AG20443 (cell line): Measurements from ENCODE around the gene NXPH4.
A peak's percentile ranks its signal among the peaks of the same experiment; 100 is the strongest.

Experiments
- DNase-seq: peaks from one replicate; pipeline ENCODE4 v3.0.0; 2012; ENCODE audit warnings: low spot score, mixed read lengths

NXPH4 gene

DNA sequence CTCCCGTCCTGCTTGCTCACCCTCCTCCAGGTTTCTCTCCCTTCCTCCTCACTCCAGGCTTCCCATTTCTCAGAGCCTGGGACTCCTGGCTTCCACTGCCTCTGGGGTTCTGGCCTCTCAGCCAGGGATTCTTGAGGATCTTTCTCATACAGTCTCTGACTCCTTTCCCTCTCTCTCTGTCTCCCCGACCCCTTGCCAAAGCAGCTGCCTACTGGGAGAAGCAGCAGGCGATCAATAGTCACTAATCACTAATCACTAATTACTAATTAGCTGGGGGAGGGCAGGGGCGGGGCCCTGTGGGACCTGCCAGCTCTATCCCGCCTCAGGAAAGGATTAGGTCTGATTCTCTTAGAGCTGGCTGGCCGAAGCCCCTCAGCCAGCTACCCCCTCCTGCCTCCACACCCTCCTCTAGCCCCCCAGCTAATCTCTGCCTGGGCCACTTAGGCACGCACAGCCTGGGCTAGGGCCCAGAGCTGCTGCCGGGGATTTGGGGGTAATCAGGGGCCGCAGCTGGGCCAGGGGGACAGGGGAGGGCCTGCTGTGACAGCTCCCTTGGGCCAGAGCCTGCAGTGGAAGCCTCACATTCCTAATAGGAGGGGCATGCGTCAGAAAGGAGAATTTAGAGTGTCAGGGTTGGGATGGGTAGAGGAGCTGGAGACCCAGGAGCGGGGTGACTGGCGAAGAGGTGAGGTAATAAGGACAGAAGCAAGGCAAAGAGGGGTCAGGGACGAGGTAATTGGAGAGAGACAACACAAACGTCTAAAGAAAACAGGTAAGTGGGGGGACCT is 2.8 kb downstream of the NXPH4 start:
- no peak for DNase-seq

GRCh38 chr12:57219993-57220754 is 3.6 kb downstream of the NXPH4 start:
- no peak for DNase-seq

DNA sequence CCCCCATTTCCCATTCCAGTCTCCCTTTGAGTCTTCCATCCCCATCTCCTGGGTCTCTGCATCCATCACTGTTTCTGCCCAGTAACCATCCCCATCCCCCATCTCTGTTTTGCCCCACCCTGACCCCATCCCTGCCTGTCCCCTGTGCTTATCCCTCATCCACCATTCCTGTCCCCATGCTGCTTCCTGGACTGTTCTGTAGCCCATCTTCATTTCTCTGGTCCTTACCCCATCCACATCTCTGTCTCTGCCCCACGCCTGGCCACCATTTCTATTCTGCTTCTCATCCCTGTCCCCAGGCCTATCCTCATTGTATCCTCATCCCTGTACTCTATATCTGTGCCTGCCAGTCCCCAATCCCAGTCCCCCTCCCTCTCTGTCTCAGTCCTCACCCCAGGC is 4.2 kb downstream of the NXPH4 start:
- no peak for DNase-seq

GRCh38 chr12:57221169-57221917 is 4.7 kb downstream of the NXPH4 start:
- DNase-seq: no peak

DNA sequence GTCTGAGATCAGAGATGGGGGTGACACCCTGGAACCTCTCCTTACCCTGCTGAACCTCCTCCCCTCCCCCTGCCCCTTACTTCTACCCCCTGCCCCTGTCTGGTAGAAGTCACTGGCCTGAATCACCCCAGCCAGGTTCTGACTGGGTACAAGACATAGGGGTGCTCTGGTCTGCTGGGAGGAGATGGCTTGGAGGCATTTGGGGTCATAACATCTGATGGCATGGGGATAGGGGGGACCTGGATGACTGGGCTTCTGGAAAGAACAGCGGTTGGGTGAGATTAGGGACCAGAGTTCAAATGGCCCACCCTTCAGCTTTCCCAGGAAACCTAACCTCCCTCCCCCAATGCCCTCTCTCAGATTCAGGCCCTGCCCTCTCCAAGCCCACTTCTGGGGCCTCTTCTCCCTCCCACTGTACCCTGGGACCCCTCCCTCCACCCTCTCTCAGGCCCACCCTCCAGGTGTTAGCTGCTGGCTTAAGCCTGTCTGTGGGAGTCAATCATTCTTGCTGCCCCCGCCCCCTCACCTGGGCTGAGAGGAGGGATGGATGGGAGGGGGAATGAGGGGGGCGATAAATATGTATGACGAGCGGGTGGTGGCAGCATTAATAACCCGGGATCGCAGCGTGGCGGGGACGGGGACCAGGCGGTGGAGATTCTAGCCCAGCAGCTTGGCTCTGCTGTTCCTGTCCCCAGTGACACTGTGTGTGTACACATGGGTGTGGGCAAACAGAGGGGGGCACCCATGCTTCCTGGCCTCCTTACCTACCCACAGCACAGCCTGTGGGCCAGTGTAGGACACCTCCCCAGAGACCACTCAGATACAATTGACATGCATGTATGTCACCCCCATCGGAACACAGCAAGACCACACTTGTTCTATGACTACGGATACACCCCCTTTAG is 5.9 kb downstream of the NXPH4 start:
- DNase-seq: no peak

DNA sequence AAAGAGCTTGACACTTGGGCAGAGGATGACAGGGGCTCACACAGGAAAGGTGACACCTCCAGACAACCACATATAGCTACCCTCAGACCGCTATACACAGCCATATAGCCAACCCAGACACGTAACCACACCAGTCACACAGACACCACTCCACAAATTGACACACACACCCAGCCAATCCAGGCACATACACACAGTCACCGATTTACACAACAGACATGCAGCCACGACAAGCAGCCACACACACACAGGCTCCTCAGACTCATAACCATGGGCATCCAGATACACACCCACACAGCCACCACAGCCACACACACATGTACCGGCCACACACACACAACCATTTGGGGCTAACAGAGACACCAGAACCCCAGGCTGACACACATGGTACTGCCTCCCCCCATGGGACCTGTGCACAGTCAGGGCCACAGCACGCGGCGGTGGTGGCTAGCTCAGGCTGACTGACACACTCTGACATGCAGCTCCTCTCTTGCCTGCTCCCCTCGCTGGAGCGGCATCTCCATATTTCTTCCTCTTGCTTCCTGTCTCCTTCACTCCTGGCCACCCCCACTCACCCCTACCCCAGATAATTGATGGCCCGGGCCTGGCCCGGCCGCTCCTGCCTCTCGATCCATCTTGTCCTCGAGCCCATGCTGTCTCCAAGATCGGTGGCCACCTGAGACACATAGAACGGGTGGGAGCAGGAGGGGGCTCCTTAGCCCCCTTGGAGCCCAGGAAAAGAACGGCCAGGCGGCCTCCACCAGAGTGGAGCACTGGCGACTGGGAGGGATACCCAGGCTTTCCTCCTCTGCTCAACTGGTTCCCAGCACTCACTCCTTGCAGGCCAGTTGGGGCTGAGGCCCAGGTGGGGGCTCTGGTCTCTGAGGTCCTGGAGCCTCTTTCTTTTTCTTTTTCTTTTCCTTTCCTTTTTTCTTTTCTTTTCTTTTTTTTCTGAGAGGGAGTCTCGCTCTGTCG is 6.9 kb downstream of the NXPH4 start:
- DNase-seq: no peak

- no peak for DNase-seq
Observed at GRCh38 chr12:57224278-57224972, 7.8 kb downstream of the NXPH4 start.

DNA sequence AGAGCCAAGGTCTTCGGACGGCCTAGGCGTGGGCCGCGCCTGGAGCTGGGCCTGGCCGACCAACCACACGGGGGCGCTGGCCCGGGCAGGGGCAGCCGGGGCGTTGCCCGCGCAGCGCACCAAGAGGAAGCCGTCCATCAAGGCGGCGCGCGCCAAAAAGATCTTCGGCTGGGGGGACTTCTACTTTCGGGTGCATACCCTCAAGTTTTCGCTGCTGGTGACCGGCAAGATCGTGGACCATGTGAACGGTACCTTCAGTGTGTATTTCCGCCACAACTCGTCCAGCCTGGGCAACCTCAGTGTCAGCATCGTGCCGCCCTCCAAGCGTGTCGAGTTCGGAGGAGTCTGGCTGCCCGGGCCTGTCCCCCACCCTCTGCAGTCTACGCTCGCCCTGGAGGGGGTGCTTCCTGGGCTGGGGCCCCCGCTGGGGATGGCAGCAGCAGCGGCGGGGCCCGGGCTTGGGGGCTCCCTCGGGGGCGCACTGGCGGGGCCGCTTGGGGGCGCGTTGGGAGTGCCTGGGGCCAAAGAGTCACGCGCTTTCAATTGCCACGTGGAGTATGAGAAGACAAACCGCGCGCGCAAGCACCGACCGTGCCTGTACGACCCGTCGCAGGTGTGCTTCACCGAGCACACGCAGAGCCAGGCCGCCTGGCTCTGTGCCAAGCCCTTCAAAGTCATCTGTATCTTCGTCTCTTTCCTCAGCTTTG is 8.5 kb downstream of the NXPH4 start:
- no peak for DNase-seq

- no peak for DNase-seq
Observed at GRCh38 chr12:57225680-57226210, 9.2 kb downstream of the NXPH4 start.

- no peak for DNase-seq
Observed at GRCh38 chr12:57226588-57227314, 10.2 kb downstream of the NXPH4 start.

DNA sequence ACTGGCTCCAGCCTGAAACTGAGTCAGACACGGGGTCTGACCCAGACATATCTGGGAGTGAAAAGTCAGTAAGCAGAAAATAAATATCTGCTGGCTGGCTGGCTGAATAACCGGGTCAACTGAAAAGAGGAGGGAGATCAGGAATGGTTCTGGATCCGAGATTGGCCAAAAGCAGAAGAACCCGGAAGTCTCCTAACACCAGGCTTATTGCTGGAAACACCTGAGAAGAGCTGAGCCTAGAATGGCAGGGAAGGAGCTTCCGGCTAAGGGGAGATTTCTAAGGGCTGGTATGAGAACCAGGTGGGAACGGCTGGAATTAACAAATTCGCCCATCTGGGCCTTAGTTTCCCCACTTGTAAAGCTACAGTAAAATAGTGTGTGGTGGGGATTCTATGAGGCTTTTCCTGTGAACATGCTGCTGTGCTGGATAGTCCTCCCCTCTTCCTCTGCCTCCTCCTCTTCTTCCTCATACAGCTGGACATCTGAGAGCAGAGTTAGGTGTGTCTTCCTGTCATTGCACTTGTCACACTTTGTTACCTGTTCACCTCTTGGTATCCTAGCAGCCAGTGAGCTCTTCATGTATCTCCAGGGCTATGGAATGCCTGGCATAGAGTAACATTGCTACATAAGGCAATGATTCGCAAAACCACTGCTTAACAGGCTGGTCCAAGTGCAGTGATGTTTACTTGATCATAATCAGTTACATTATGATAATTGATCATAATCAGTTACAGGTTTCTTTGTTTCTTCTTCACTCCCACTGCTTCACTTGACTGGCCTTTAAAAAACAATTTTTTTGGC is 10.9 kb downstream of the NXPH4 start:
- DNase-seq: no peak

GRCh38 chr12:57229046-57229633 is 12.5 kb downstream of the NXPH4 start:
- DNase-seq: no peak

DNA sequence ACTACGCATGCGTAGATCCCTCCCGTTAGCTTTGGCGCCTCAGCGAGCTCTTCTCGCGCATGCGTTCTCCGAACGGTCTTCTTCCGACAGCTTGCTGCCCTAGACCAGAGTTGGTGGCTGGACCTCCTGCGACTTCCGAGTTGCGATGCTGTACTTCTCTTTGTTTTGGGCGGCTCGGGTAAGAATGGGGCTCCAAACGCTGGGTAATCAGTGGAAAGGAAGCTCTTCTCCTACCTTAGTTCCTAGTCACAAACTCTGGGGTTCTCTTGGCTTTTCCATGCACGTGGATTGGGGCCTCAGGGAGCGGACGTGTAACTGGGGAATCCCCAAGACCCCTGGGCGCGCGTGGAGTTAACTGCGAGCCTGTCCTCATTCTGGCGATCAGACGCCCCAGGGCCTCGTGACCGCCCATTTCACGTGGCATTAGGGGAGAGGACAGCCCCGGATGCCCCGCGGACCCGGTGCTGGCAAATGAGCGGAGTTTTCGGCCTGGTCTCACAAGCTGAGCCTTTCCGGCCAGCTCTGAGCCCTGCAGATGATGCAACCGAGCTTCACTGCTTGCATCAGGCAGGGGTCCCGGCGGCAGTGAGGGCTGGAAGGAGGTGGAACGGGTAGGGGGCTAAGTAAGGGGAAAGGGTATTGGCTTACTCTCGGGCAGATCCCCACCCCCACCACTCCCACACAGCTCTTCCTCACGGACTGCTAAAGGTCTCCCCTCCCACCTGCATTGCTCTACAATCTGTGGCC is 13.2 kb downstream of the NXPH4 start, which contains the start of gene SHMT2:
TSS of gene SHMT2 (plus strand) at position 78 of the 747 bp plus-strand sequence. CDS start at position 146, 68 bp downstream.
- peak; percentile 99 for DNase-seq

- DNase-seq: no peak
Observed at GRCh38 chr12:57230381-57231155, 14.0 kb downstream of the NXPH4 start.

- DNase-seq: no peak
Observed at GRCh38 chr12:57231276-57232021, 14.9 kb downstream of the NXPH4 start.
